GM19328 (cell line): Measurements from ENCODE around the gene SPATA31C2.
"Not testable (repeated sequence)": the region's sequence is repeated elsewhere in the genome, so short reads cannot be mapped to it uniquely, and the experiment has no call there.

Experiments used
- ATAC-seq: cut with Tn5 transposase; IDR thresholded peaks from one replicate; pipeline ENCODE4 v1.9.1; 2021; ENCODE audit warnings: mild to moderate bottlenecking, moderate library complexity; ENCODE audit not compliant: unreplicated experiment

Gene SPATA31C2

DNA sequence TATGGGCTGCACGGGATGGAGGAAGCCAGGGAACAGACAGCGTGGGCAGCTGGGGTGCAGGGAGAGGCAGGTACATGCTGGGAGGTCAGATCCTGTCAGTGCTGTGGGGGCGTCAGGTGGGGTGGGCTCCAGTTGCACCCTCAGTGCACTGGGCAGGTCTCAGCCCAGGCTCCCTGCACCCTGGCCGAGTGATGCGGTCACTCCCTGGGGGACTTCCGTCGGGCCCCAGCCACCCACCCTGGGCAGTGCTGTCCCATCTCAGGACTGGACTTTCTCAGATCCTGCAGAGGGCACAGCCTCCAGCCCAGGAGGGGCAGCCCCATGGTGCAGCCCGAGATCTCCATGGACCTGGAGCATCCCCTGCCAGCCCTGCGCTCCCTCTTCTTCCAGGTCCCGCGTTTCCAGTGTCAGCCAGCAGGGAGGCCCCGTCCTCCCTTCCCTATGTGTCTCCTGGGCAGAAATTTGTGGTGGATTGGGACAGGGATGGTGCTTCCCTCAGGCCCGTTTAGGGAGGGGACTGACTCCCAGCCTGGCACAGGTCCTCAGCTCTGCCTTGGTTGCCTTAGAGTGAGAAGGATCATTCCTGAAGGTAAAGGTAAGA lies 10.5 kb downstream of the SPATA31C2 start:
- not testable (repeated sequence) for ATAC-seq

DNA sequence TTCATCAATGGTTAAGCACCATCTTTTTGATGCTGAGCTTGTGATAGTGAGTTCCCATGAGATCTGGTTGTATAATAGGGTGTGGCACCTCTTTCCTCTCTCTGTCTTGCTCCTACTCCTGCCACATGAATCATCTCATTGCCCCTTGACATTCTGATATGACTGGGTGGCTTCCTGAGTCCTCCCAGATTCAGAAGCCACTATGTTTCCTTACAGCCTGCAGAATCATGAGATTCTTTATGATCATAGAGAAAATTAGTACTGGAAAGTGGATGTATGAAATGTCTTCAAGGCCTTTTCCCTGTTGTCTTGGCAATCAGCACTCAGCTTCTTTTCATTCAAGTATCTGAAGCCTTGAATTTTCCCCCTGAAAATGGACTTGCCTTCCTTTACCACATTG lies 14.9 kb downstream of the SPATA31C2 start:
- not testable (repeated sequence) for ATAC-seq

DNA sequence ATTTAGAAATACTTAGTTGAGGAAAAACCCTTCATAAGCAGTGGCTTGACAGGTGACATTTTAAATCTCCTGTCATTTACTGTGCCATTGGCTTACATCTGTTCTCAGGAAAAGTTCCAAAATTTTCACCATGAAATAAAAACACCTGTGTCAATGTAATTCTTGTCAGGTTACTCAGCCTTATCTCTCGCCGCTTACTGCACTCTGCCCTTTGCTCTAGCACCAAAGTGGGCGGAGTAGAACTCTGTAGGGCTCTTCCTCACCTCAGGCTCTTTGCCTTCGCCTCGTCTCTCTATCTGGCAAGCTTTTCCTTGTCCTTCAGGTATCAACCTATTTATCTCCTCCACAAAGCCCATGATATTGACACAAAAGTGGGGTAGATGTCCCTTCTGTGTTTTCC lies 20.2 kb downstream of the SPATA31C2 start:
- not testable (repeated sequence) for ATAC-seq

DNA sequence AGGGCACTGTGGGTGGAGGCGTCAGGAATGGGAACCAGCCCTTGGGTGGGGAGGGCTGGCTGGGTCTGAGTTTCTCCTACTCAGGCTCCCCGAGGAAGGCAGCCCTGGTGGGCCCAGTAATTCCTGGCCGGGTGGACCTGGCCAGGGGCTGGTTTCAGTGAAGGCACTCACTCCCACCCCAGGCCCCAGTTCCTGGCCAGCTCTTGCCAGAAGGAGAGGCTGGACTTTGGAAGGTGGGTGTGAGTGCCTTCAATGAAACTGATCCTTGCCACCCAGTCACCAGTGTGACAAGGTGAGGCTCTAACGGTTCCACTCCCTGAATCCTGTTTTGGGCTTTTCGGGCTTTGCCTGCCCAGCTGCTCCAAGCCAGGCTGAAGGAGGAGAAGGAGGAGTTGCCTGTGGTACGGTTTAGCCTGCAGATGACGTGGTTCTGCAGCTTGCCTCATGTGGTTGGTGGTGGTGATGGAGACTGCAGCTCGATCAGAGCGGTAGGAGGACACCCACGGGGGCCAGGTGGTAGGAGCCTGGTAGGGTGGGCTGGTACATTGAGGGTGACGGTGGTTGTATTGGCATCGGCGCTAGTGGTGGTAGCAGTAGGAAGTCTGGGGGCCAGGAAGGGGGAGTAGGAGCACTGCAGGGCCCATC lies 23.2 kb downstream of the SPATA31C2 start:
- not testable (repeated sequence) for ATAC-seq

DNA sequence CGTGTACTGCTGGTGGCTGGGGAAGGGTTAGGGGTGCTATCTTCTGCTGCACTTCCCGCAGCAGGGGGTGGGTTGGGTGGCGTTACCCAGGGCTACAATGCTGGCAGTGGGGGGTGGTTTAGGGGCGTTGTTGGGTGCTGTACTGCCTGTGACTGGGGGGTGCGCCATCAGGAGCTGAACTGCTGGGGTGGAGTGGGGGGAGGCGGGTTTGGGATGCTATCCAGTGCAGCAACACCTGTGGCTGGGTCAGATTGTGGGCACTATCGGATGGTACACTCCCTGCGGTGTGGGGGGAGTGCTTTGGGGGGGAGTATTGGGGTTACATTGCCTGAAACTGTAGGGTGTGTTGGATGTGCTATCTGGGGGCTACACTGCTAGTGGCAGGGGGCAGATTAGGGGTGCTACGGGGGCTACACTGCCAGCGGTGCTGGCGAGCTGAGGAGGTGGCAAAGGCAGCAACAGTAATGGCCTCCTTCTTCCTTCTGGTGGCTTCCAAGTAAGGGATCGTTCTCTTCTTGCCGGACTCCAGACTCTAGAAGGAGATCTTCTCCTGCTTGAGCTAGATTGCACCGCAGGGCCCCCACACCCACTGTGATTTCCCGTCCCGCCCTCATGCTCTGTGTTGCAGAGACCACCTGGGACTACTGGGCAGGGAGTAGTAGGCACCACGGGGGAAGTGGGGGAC lies 23.9 kb downstream of the SPATA31C2 start:
- not testable (repeated sequence) for ATAC-seq

DNA sequence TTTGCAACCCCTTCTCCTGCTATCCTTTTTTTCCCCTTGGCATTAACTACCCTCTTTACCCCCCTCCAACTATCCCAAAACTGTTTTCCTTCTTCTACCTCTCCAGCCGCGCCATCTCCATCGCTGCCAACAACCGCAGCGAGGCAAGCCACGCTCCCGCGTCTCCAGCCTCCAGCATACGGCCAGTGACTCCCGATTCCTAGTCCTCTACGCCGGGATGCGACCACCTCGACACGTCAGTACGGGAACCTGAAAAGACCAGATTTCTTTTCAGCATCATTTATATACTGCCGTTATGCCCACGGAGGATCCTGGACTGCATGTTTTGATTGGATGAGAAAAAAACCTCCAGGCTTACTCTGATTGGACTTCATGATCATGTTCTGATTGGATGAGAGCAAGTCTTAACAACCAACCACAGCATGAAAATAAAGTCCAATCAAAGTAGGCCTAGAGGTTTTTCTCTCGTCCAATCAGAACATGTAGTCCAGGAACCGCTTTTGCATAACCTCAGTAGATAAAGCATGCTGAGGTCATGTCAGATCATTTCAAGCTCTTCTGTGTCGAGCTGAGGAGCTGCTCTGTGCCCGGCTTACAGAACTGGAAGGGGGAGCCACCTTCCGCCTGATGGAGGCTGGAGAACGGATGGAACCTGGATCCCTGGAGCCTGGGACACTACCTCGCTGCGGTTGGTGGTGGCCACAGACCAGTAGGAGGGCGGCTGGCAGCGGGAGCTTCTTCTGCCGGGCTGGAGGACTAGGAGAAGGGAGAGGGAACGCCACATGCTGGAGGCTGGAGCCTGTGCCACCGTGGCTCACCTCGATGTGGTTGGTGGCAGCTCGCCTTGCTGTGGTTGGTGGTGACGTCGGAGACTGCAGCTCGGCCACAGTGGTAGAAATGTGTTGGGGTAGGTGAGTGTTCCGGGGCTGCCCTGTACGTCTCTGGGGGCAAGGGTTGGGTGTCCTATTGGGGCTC lies 24.8 kb downstream of the SPATA31C2 start:
- ATAC-seq, result not testable (repeated sequence)

DNA sequence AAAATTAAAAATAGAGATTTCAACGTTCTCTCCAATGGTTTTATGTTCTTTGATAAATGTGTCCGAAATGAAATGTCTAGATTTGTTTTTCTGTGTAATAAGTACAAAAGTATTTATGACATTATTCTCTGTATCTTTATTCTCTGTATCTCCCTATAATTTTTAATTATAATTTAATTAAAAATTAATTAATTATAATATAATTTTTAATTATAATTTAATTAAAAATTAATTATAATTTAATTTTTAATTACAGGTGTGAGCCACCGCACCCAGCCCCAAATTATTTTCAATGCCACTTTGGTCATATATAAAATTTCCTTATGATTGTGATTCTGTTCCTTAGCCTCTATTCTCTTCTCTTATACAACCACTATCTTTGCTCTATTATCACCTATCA lies 28.2 kb downstream of the SPATA31C2 start:
- no peak for ATAC-seq

DNA sequence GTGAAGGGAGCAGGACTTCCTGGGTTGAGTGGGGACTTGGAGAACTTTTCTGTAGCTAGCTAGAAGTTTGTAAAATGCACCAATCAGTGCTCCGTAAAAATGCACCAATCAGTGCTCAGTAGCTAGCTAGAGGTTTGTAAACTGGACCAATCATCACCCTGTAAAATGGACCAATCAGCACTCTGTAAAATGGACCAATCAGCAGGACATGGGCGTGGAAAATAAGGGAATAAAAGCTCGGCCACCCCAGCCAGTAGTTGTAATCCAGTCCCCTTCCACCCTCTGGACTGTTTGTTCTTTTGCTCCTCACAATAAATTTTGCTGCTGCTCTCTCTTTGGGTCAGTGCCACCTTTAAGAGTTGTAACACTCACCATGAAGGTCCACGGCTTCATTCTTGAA lies 29.5 kb downstream of the SPATA31C2 start:
- ATAC-seq, result no peak

DNA sequence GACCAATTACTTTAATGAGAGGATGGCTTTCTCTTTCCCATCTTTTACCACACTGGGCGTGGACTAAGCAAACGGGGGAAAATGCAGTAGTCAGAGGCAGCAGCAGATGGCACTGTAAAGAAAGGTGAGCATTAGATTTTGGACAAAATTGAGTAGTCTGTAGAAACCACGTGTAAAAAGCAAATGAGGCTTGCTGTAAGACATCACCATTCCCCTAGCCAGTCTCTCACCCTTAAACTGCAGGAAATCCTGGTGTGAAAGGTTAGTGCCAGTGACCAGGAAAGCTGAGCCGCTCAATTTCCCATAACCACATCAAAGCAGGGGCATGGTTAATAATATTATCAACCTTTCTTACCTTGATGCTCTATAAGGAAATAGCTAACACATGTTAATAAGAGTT lies 31.8 kb downstream of the SPATA31C2 start:
- ATAC-seq, result no peak

DNA sequence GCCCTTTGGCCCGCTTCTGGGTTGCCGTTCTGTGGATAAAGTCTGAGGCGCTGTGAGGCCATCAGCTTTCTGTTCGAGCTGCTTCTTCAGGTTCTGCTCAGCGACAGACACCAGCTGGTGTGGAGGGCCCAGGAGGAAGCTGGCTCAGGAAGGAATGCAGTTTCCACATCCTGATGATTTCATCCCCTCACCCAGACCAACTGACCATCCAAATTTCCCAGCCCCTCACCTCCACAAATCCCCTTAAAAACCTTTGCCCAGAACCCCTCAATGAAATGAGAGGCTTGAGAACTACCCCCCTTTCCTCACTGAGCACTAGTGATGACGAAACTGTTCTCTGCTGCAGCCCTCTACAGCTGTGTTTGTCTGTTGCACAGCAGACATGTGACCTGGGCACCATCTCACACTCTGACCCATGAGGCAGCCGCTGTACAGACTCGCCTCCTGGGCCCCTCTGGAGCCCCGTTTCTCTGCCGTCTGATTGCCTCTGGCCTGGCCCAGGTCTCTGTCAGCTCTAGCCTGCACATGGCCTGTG lies 45.4 kb downstream of the SPATA31C2 start:
- no peak for ATAC-seq

DNA sequence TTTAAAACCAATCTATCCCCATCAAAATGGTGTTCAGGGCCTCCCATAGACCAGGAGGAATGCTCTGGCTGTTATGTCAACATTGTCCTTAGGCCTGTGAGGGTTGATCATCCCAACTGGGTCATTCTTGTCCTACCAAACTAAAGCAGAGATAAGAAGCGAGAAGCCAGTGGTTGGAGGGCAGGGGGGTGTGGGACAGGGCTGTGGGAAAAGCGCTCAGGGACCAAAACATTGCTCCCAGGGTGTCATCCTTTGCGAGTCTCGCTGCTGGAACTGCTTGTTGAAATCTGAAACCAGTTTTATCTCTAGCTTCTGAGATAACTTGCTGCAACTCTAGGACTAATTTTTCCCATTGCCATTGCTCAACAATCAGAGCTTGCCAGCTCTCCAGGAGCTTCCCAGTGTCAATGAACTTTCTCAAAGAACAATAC lies 48.1 kb downstream of the SPATA31C2 start:
- ATAC-seq, result no peak

DNA sequence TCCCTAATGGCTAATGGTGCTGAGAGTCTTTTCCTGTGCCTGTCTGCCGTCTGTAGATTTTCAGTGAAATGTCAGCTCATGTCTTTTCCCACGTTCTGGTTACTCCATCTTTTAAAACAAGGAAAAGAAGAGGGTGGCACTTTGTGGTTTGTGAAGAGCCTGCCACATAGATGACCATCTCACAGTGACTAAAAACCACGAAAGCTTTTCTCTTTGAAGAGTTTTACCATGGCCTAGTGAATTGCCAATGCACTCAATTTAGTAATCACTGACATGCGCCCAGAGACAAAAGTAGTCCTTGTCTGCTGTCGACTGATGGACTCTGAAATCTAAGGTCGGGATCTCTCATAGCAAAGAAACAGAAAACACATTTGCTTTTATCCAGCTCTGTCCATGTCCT lies 50.4 kb downstream of the SPATA31C2 start:
- no peak for ATAC-seq

DNA sequence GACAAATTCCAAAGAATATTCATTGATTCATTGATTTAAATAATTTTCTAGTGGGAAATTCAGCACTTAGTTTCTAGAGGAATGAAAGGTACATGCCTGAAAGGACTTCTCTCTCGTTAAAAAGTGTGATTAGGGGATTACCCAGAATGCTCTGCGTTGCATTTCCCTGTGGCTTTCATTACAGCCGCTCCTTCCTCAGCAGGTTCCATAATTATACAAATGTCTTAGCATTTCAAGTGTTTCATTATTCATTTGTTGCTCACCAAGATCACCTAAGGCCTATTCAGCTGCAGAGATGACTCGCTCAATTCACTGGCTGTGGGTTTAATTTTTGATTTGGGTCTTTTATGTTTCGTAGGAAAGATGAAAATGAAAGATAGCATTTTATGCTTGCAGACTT lies 52.8 kb downstream of the SPATA31C2 start:
- no peak for ATAC-seq

DNA sequence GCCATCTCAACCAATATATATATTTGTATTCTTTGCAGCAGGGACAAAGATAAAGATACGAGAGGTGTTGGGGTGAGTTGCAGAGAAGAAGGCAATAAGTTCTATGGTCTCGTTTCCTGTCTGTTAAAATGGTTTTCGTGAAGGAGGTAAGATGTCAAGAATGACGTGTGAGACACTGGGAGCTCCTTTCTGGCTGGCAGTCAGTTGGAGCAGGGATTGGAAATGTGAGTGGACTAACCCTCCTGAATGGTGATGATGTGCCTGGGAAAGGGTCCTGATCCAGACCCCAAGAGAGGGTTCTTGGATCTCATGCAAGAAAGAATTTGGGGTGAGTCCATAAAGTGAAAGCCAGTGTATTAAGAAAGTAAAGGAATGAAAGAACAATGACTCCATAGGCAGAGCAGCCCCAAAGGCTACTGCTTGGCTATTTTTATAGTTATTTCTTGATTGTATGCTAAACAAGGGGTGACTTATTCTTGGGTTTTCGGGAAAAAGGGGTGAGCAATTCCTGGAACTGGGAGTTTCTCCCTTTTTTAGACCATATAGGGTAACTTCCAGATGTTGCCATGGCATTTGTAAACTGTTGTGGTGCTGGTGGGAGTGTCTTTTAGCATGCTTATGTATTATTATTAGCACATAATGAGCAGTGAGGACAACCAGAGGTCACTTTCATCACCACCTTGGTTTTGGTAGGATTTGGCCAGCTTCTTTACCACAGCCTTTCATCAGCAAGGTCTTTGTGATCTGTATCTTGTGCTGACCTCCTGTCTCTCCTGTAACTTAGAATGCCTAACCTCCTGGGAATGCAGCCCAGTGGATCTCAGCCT lies 53.7 kb downstream of the SPATA31C2 start:
- no peak for ATAC-seq
